Parathyroid adenoma (tissue), 2 donors: ENCODE measurements around the gene MEIOB.

Experiments
- H2AFZ ChIP-seq: fragments of 300-600 bp; sonication (generic); one replicate; pipeline ENCODE4 v1.7.0; 2017; ENCODE audit warnings: antibody characterized with exemption, mild to moderate bottlenecking
- H3K27ac ChIP-seq: fragments of 300-600 bp; sonication (generic); one replicate; pipeline ENCODE4 v1.7.0; 2017
- H3K27me3 ChIP-seq: fragments of 300-600 bp; sonication (generic); one replicate; pipeline ENCODE4 v1.7.0; 2017; ENCODE audit warnings: low read length; ENCODE audit not compliant: control insufficient read depth, insufficient read depth
- H3K36me3 ChIP-seq: fragments of 300-600 bp; sonication (generic); one replicate; pipeline ENCODE4 v1.7.0; 2017; ENCODE audit warnings: low read length; ENCODE audit not compliant: control insufficient read depth, insufficient read depth
- H3K4me1 ChIP-seq: fragments of 300-600 bp; sonication (generic); one replicate; pipeline ENCODE4 v1.7.0; 2017; ENCODE audit warnings: control low read depth
- H3K4me2 ChIP-seq: fragments of 300-600 bp; sonication (generic); one replicate; pipeline ENCODE4 v1.7.0; 2017; ENCODE audit warnings: low read length
- H3K4me3 ChIP-seq: fragments of 300-600 bp; sonication (generic); one replicate; pipeline ENCODE4 v1.7.0; 2017; ENCODE audit warnings: low read depth, low read length
- H3K79me2 ChIP-seq: fragments of 300-600 bp; sonication (generic); one replicate; pipeline ENCODE4 v1.7.0; 2017; ENCODE audit warnings: control low read depth
- H3K9ac ChIP-seq: fragments of 300-600 bp; sonication (generic); one replicate; pipeline ENCODE4 v1.7.0; 2017; ENCODE audit warnings: mild to moderate bottlenecking
- H3K9me3 ChIP-seq: fragments of 300-600 bp; sonication (generic); one replicate; pipeline ENCODE4 v1.7.0; 2017; ENCODE audit warnings: low read length; ENCODE audit not compliant: control insufficient read depth
- CTCF ChIP-seq: fragments of 300-600 bp; sonication (generic); IDR thresholded peaks from one replicate; pipeline ENCODE4 v1.7.0; 2017; ENCODE audit warnings: antibody characterized with exemption, mild to moderate bottlenecking
- donor health status: primary hyperparathyroidism.

The MEIOB gene

GRCh38 chr16:1862394-1862793, 9.6 kb downstream of the MEIOB start:
- H3K4me3 ChIP-seq: no peak overlapping the region
- H3K4me2 ChIP-seq: no peak overlapping the region
- H3K79me2 ChIP-seq: no peaks in the 10 kb centered on the region
- H3K27me3 ChIP-seq: no peaks in the 10 kb centered on the region
- no peaks in the 10 kb centered on the region for H3K4me1 ChIP-seq
- no peak for TF ChIP-seq CTCF
- H3K9ac ChIP-seq: no peak overlapping the region
- H3K9me3 ChIP-seq: no peaks in the 10 kb centered on the region
- H2AFZ ChIP-seq: no peak overlapping the region
- no peak overlapping the region for H3K27ac ChIP-seq
- no peaks in the 10 kb centered on the region for H3K36me3 ChIP-seq

DNA sequence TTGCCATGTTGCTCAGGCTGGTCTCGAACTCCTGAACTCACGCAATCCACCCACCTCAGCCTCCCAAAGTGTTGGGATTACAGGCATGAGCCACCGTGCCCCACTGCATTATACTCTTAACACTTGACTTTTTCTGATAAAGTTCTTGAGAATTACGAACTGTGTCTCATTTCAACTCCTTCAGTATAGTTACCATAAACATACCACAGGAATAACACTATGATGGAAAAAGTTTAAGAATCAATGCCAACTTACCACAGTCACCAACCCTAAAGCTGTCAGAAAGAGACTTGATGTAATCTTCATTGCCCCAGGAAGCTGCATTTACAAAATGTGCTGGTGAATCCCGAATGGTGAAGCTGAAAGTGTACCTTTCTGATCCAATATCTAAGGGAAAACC, 10.2 kb downstream of the MEIOB start:
- no peak overlapping the region for H2AFZ ChIP-seq
- no peaks in the 10 kb centered on the region for H3K9me3 ChIP-seq
- H3K4me1 ChIP-seq: no peaks in the 10 kb centered on the region
- no peaks in the 10 kb centered on the region for H3K79me2 ChIP-seq
- H3K27me3 ChIP-seq: no peaks in the 10 kb centered on the region
- H3K4me3 ChIP-seq: no peak overlapping the region
- H3K9ac ChIP-seq: no peak overlapping the region
- TF ChIP-seq CTCF: no peak
- no peak overlapping the region for H3K27ac ChIP-seq
- H3K36me3 ChIP-seq: no peaks in the 10 kb centered on the region
- H3K4me2 ChIP-seq: no peak overlapping the region

- no peak overlapping the region for H3K4me2 ChIP-seq
- no peak overlapping the region for H3K9ac ChIP-seq
- no peaks in the 10 kb centered on the region for H3K9me3 ChIP-seq
- no peaks in the 10 kb centered on the region for H3K27me3 ChIP-seq
- H3K4me3 ChIP-seq: no peak overlapping the region
- H3K27ac ChIP-seq: no peak overlapping the region
- no peaks in the 10 kb centered on the region for H3K79me2 ChIP-seq
- TF ChIP-seq CTCF: no peak
- H3K4me1 ChIP-seq: no peaks in the 10 kb centered on the region
- H3K36me3 ChIP-seq: no peaks in the 10 kb centered on the region
- H2AFZ ChIP-seq: no peak overlapping the region
These were observed 12.3 kb downstream of the MEIOB start for GRCh38 chr16:1859650-1860049.

- H3K9me3 ChIP-seq: no peaks in the 10 kb centered on the region
- no peak overlapping the region for H3K4me2 ChIP-seq
- no peaks in the 10 kb centered on the region for H3K36me3 ChIP-seq
- TF ChIP-seq CTCF: no peak
- no peak overlapping the region for H2AFZ ChIP-seq
- no peak overlapping the region for H3K4me3 ChIP-seq
- no peak overlapping the region for H3K9ac ChIP-seq
- no peaks in the 10 kb centered on the region for H3K4me1 ChIP-seq
- no peaks in the 10 kb centered on the region for H3K27me3 ChIP-seq
- H3K79me2 ChIP-seq: no peaks in the 10 kb centered on the region
- no peak overlapping the region for H3K27ac ChIP-seq
These were observed 13.6 kb downstream of the MEIOB start for GRCh38 chr16:1858189-1858865.

DNA sequence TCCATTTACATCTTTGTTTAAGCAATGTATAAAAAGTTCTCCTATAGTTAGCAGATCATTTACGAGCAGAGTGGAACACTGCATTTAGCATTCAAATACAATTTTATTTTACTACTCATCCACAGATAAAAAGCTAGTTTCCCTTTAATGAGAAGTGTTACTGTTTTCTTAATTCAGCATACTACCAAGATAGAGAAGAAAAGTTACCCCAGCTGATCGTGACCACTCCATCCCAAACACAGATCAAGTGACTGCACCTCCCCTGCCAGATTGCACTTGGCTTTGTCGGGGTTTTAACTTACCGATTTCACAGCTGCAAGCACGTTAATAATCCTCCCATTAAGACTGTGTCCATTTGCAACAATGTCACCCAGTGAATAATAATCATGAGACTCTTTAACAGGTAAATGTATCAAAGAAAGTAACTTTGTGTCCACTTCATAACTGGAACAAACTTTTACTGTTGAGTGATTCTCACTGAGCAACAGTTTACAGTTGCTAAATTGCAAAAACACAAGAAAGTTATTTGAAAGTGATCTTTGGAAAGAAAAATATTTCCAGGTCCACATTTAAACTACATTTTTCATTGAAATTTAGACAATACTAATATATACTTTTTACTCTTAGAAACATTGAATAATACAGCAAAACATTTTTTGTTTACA, 14.4 kb downstream of the MEIOB start:
- Histone ChIP-seq H3K36me3 (no peaks in the 10 kb centered on the region), H3K9ac (no peak overlapping the region), H3K4me1 (no peaks in the 10 kb centered on the region), H3K79me2 (no peaks in the 10 kb centered on the region), H3K4me2 (no peak overlapping the region), H3K27me3 (no peaks in the 10 kb centered on the region), H2AFZ (no peak overlapping the region), H3K27ac (no peak overlapping the region), H3K4me3 (no peak overlapping the region), H3K9me3 (no peaks in the 10 kb centered on the region)
- no peak for TF ChIP-seq CTCF
